ENCODE measurements around the gene MYOT. TPM values are rescaled to one million over a fixed set of nuclear protein-coding genes. Genes with fewer than 3 reads are reported as not detected.
A peak's percentile ranks its signal among the peaks of the same experiment; 100 is the strongest.

The MYOT gene
- total RNA-seq, 1 donor from 2014 or later: not detected

GRCh38 chr5:137831105-137831504, 36.6 kb upstream of the MYOT start:
- no peaks in the 10 kb centered on the region for H4K20me1 ChIP-seq (ENCODE audit: insufficient read depth, low read length)
- H3K9me3 Mint-ChIP-seq (ENCODE audit: unreplicated experiment): no peaks in the 10 kb centered on the region
- no peaks in the 10 kb centered on the region for H3K36me3 ChIP-seq (ENCODE audit: insufficient read depth, low read length)
- no peak for FAIRE-seq
- H3K4me2 ChIP-seq (ENCODE audit: low read length): no peak overlapping the region
- peaks cover 12% of the 10 kb centered on the region for H3K4me1 ChIP-seq (ENCODE audit: insufficient read depth, low read length)
- no peaks in the 10 kb centered on the region for H3K36me3 Mint-ChIP-seq (ENCODE audit: low read depth, unreplicated experiment)
- no peaks in the 10 kb centered on the region for H3K79me2 ChIP-seq (ENCODE audit: insufficient read depth, low read length)
- H3K27me3 ChIP-seq (ENCODE audit: insufficient read depth, low read length): no peaks in the 10 kb centered on the region
- H3K4me1 Mint-ChIP-seq (ENCODE audit: low read depth, unreplicated experiment): peaks cover 16% of the 10 kb centered on the region
- no peaks in the 10 kb centered on the region for H3K9me3 ChIP-seq (ENCODE audit: insufficient read depth, low read depth, low read length)
- no peak for DNase-seq (ENCODE audit: low read depth)
- no peak overlapping the region for H3K4me3 Mint-ChIP-seq (ENCODE audit: unreplicated experiment)
- no peak overlapping the region for H3K27ac Mint-ChIP-seq (ENCODE audit: unreplicated experiment)
- no peak overlapping the region for H3K4me3 ChIP-seq (ENCODE audit: insufficient read depth, low read depth, low read length)
- no peak overlapping the region for H3K27ac ChIP-seq (ENCODE audit: low read depth, low read length)
- no peaks in the 10 kb centered on the region for H3K27me3 Mint-ChIP-seq (ENCODE audit: low read depth, unreplicated experiment)
- TF ChIP-seq EZH2 (IDR thresholded peaks at IDR 0.05; ENCODE audit: insufficient read depth, low read length) (no peak), CTCF (IDR thresholded peaks at IDR 0.05; ENCODE audit: insufficient read depth, low read depth, low read length) (no peak)
- H2AFZ ChIP-seq (ENCODE audit: low read depth, low read length): no peak overlapping the region
- no peak overlapping the region for H3K9ac ChIP-seq (ENCODE audit: low read length)

GRCh38 chr5:137831526-137831925, 36.1 kb upstream of the MYOT start:
- Histone ChIP-seq H3K4me1 (ENCODE audit: insufficient read depth, low read length) (peaks cover 12% of the 10 kb centered on the region), H2AFZ (ENCODE audit: low read depth, low read length) (no peak overlapping the region), H3K9ac (ENCODE audit: low read length) (no peak overlapping the region), H3K36me3 (ENCODE audit: insufficient read depth, low read length) (no peaks in the 10 kb centered on the region), H3K4me2 (ENCODE audit: low read length) (no peak overlapping the region), H3K9me3 (ENCODE audit: insufficient read depth, low read depth, low read length) (no peaks in the 10 kb centered on the region), H4K20me1 (ENCODE audit: insufficient read depth, low read length) (no peaks in the 10 kb centered on the region), H3K4me3 (ENCODE audit: insufficient read depth, low read depth, low read length) (no peak overlapping the region), H3K27ac (ENCODE audit: low read depth, low read length) (no peak overlapping the region), H3K27me3 (ENCODE audit: insufficient read depth, low read length) (no peaks in the 10 kb centered on the region), H3K79me2 (ENCODE audit: insufficient read depth, low read length) (no peaks in the 10 kb centered on the region)
- Mint-ChIP-seq H3K27ac (ENCODE audit: unreplicated experiment) (no peak overlapping the region), H3K4me1 (ENCODE audit: low read depth, unreplicated experiment) (peaks cover 16% of the 10 kb centered on the region), H3K36me3 (ENCODE audit: low read depth, unreplicated experiment) (no peaks in the 10 kb centered on the region), H3K9me3 (ENCODE audit: unreplicated experiment) (no peaks in the 10 kb centered on the region), H3K4me3 (ENCODE audit: unreplicated experiment) (no peak overlapping the region), H3K27me3 (ENCODE audit: low read depth, unreplicated experiment) (no peaks in the 10 kb centered on the region)
- no peak for FAIRE-seq
- TF ChIP-seq EZH2 (IDR thresholded peaks at IDR 0.05; ENCODE audit: insufficient read depth, low read length) (no peak), CTCF (IDR thresholded peaks at IDR 0.05; ENCODE audit: insufficient read depth, low read depth, low read length) (peak; percentile 6)
- no peak for DNase-seq (ENCODE audit: low read depth)

GRCh38 chr5:137832416-137832815, 35.2 kb upstream of the MYOT start:
- Mint-ChIP-seq H3K4me1 (ENCODE audit: low read depth, unreplicated experiment) (peaks cover 19% of the 10 kb centered on the region), H3K4me3 (ENCODE audit: unreplicated experiment) (no peak overlapping the region), H3K36me3 (ENCODE audit: low read depth, unreplicated experiment) (no peaks in the 10 kb centered on the region), H3K27me3 (ENCODE audit: low read depth, unreplicated experiment) (no peaks in the 10 kb centered on the region), H3K9me3 (ENCODE audit: unreplicated experiment) (no peaks in the 10 kb centered on the region), H3K27ac (ENCODE audit: unreplicated experiment) (no peak overlapping the region)
- TF ChIP-seq CTCF (IDR thresholded peaks at IDR 0.05; ENCODE audit: insufficient read depth, low read depth, low read length) (no peak), EZH2 (IDR thresholded peaks at IDR 0.05; ENCODE audit: insufficient read depth, low read length) (no peak)
- H3K4me3 ChIP-seq (ENCODE audit: insufficient read depth, low read depth, low read length): no peak overlapping the region
- H3K79me2 ChIP-seq (ENCODE audit: insufficient read depth, low read length): no peaks in the 10 kb centered on the region
- peaks cover 17% of the 10 kb centered on the region for H3K4me1 ChIP-seq (ENCODE audit: insufficient read depth, low read length)
- FAIRE-seq (no peak), DNase-seq (ENCODE audit: low read depth) (no peak)
- H3K9me3 ChIP-seq (ENCODE audit: insufficient read depth, low read depth, low read length): no peaks in the 10 kb centered on the region
- H3K27me3 ChIP-seq (ENCODE audit: insufficient read depth, low read length): no peaks in the 10 kb centered on the region
- no peak overlapping the region for H3K9ac ChIP-seq (ENCODE audit: low read length)
- H3K27ac ChIP-seq (ENCODE audit: low read depth, low read length): no peak overlapping the region
- no peaks in the 10 kb centered on the region for H4K20me1 ChIP-seq (ENCODE audit: insufficient read depth, low read length)
- no peaks in the 10 kb centered on the region for H3K36me3 ChIP-seq (ENCODE audit: insufficient read depth, low read length)
- H3K4me2 ChIP-seq (ENCODE audit: low read length): no peak overlapping the region
- H2AFZ ChIP-seq (ENCODE audit: low read depth, low read length): no peak overlapping the region
